Measurements from ENCODE around the gene PLEKHH3.
"Not testable (repeated sequence)": the region's sequence is repeated elsewhere in the genome, so short reads cannot be mapped to it uniquely, and the experiment has no call there.

PLEKHH3 gene

GRCh38 chr17:42670789-42671657, 5.8 kb downstream of the PLEKHH3 start:
- no peak for DNase-seq (ENCODE audit: low spot score)

- no peak for DNase-seq (ENCODE audit: low spot score)
These were observed 6.6 kb downstream of the PLEKHH3 start for GRCh38 chr17:42669977-42670788.

- DNase-seq (ENCODE audit: low spot score): no peak
These were observed 7.2 kb downstream of the PLEKHH3 start for GRCh38 chr17:42669705-42669976.

- no peak for DNase-seq (ENCODE audit: low spot score)
These were observed 9.5 kb downstream of the PLEKHH3 start for GRCh38 chr17:42667088-42667951.

- DNase-seq (ENCODE audit: low spot score): not testable (repeated sequence)
These were observed 10.7 kb downstream of the PLEKHH3 start for GRCh38 chr17:42666126-42666525.

GRCh38 chr17:42665581-42666001, 11.2 kb downstream of the PLEKHH3 start:
- DNase-seq (ENCODE audit: low spot score): no peak

- no peak for DNase-seq (ENCODE audit: low spot score)
These were observed 16.0 kb downstream of the PLEKHH3 start for GRCh38 chr17:42660692-42661345.

- DNase-seq (ENCODE audit: low spot score): not testable (repeated sequence)
These were observed 16.9 kb downstream of the PLEKHH3 start for GRCh38 chr17:42659932-42660274.

- DNase-seq (ENCODE audit: low spot score): peak; percentile 97
These were observed 17.5 kb downstream of the PLEKHH3 start, which contains the start of gene TUBG2 for GRCh38 chr17:42659079-42659931. TSS of gene TUBG2 (plus strand) at chr17:42659284. CDS start at chr17:42659504, 220 bp downstream.

- DNase-seq (ENCODE audit: low spot score): no peak
These were observed 18.8 kb downstream of the PLEKHH3 start for GRCh38 chr17:42657824-42658588.

GRCh38 chr17:42655528-42655927, 21.3 kb downstream of the PLEKHH3 start:
- DNase-seq (ENCODE audit: low spot score): no peak

- no peak for DNase-seq (ENCODE audit: low spot score)
These were observed 23.3 kb downstream of the PLEKHH3 start for GRCh38 chr17:42653179-42654124.

- DNase-seq (ENCODE audit: low spot score): no peak
These were observed 25.4 kb downstream of the PLEKHH3 start for GRCh38 chr17:42651392-42651791.

GRCh38 chr17:42647778-42648177, 29.0 kb downstream of the PLEKHH3 start:
- no peak for DNase-seq (ENCODE audit: low spot score)

- DNase-seq (ENCODE audit: low spot score): no peak
These were observed 34.5 kb downstream of the PLEKHH3 start for GRCh38 chr17:42642336-42642735.

GRCh38 chr17:42640121-42640520, 36.7 kb downstream of the PLEKHH3 start:
- no peak for DNase-seq (ENCODE audit: low spot score)

GRCh38 chr17:42639525-42640113, 37.2 kb downstream of the PLEKHH3 start:
- DNase-seq (ENCODE audit: low spot score): no peak

- DNase-seq (ENCODE audit: low spot score): no peak
These were observed 43.8 kb downstream of the PLEKHH3 start for GRCh38 chr17:42632949-42633444.

Measured in HuH-7.5 (cell line).